ENCODE results near the gene RUBCNL.

The RUBCNL gene

DNA sequence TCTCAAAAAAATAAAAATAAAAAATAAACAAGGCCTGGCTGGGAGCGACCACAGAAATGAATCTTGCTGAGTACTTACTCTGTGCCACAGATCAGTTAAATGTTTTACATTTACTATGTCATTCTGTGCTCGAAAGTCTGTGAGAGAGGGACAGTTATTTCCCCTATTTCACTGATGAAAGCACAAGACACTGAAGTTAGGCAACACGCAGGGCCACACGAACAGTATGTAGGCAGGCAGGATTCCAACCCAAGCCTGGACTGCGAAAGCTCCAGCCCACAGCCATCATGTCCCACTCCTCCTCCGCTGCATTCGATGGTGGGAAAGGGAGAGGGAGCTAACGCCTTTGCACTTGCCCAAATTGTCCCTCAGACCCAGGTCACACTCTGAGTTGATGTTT is 34.2 kb downstream of the RUBCNL start:
- H2AFZ ChIP-seq (ENCODE audit: low read depth, low read length) = no peak overlapping the region
- no peak overlapping the region for H3K4me3 ChIP-seq (ENCODE audit: low read length)
- no peak overlapping the region for H3K4me2 ChIP-seq (ENCODE audit: low read length)
- H3K27ac ChIP-seq (ENCODE audit: low read length) = no peak overlapping the region
- H3K79me2 ChIP-seq (ENCODE audit: low read length) = peaks cover 75% of the 10 kb centered on the region
- H3K9ac ChIP-seq (ENCODE audit: low read length) = no peak overlapping the region
- H3K36me3 ChIP-seq (replicated peaks; ENCODE audit: low read depth, low read length) = peaks cover 87% of the 10 kb centered on the region
- H4K20me1 ChIP-seq (ENCODE audit: insufficient read depth, low read length) = peaks cover 88% of the 10 kb centered on the region
- H3K9me3 ChIP-seq (ENCODE audit: insufficient read depth, low read length) = no peaks in the 10 kb centered on the region
- peaks cover 10% of the 10 kb centered on the region for H3K4me1 ChIP-seq (ENCODE audit: low read length)
- TF ChIP-seq, protein P1, sequence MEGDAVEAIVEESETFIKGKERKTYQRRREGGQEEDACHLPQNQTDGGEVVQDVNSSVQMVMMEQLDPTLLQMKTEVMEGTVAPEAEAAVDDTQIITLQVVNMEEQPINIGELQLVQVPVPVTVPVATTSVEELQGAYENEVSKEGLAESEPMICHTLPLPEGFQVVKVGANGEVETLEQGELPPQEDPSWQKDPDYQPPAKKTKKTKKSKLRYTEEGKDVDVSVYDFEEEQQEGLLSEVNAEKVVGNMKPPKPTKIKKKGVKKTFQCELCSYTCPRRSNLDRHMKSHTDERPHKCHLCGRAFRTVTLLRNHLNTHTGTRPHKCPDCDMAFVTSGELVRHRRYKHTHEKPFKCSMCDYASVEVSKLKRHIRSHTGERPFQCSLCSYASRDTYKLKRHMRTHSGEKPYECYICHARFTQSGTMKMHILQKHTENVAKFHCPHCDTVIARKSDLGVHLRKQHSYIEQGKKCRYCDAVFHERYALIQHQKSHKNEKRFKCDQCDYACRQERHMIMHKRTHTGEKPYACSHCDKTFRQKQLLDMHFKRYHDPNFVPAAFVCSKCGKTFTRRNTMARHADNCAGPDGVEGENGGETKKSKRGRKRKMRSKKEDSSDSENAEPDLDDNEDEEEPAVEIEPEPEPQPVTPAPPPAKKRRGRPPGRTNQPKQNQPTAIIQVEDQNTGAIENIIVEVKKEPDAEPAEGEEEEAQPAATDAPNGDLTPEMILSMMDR (IDR thresholded peaks at IDR 0.05; ENCODE audit: low read depth, low read length) = no peak
- TF ChIP-seq EZH2phosphoT487 (IDR thresholded peaks at IDR 0.05; ENCODE audit: low read depth) = no peak
- H3K27me3 ChIP-seq (ENCODE audit: low read depth, low read length) = no peaks in the 10 kb centered on the region

- Histone ChIP-seq H3K4me1 (ENCODE audit: low read length) (peaks cover 17% of the 10 kb centered on the region), H3K4me3 (ENCODE audit: low read length) (no peak overlapping the region), H3K4me2 (ENCODE audit: low read length) (no peak overlapping the region), H2AFZ (ENCODE audit: low read depth, low read length) (no peak overlapping the region), H3K27me3 (ENCODE audit: low read depth, low read length) (no peaks in the 10 kb centered on the region), H3K79me2 (ENCODE audit: low read length) (peaks cover 81% of the 10 kb centered on the region), H3K36me3 (replicated peaks; ENCODE audit: low read depth, low read length) (peaks cover 90% of the 10 kb centered on the region), H3K9me3 (ENCODE audit: insufficient read depth, low read length) (no peaks in the 10 kb centered on the region), H4K20me1 (ENCODE audit: insufficient read depth, low read length) (peaks cover 89% of the 10 kb centered on the region), H3K27ac (ENCODE audit: low read length) (no peak overlapping the region), H3K9ac (ENCODE audit: low read length) (no peak overlapping the region)
- TF ChIP-seq, protein P1 (IDR thresholded peaks at IDR 0.05; ENCODE audit: low read depth, low read length) = no peak
- TF ChIP-seq EZH2phosphoT487 (IDR thresholded peaks at IDR 0.05; ENCODE audit: low read depth) = no peak
Measured at GRCh38 chr13:46350003-46350402, 37.0 kb downstream of the RUBCNL start.

GRCh38 chr13:46348961-46349360 is 38.1 kb downstream of the RUBCNL start:
- Histone ChIP-seq H3K36me3 (replicated peaks; ENCODE audit: low read depth, low read length) (peaks cover 90% of the 10 kb centered on the region), H3K79me2 (ENCODE audit: low read length) (peaks cover 80% of the 10 kb centered on the region)

DNA sequence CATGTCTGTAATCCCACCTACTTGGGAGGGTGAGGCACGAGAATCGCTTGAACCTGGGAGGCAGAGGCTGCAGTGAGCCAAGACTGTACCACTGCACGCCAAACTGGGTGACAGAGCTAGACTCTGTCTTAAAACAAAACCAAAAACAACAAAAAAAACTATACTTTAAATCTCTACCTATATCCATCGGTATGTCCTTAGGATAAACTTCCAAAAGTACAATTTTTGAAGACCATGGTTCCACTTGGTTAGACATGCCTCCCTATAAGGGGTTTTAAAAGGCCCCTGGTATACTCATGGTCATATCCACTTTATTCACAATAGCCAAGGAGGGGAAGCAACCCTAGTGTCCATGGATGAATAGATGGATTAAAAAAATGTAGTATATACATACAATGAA is 39.8 kb downstream of the RUBCNL start:
- Histone ChIP-seq H3K9me3 (ENCODE audit: insufficient read depth, low read length) (no peaks in the 10 kb centered on the region), H4K20me1 (ENCODE audit: insufficient read depth, low read length) (peaks cover 90% of the 10 kb centered on the region), H2AFZ (ENCODE audit: low read depth, low read length) (no peak overlapping the region), H3K36me3 (replicated peaks; ENCODE audit: low read depth, low read length) (peaks cover 90% of the 10 kb centered on the region), H3K79me2 (ENCODE audit: low read length) (peaks cover 72% of the 10 kb centered on the region), H3K4me1 (ENCODE audit: low read length) (peaks cover 39% of the 10 kb centered on the region), H3K27me3 (ENCODE audit: low read depth, low read length) (no peaks in the 10 kb centered on the region), H3K4me3 (ENCODE audit: low read length) (no peak overlapping the region), H3K9ac (ENCODE audit: low read length) (no peak overlapping the region), H3K4me2 (ENCODE audit: low read length) (no peak overlapping the region), H3K27ac (ENCODE audit: low read length) (no peak overlapping the region)
- no peak for TF ChIP-seq EZH2phosphoT487 (IDR thresholded peaks at IDR 0.05; ENCODE audit: low read depth)
- TF ChIP-seq, protein P1 (IDR thresholded peaks at IDR 0.05; ENCODE audit: low read depth, low read length) = no peak

More at GRCh38 chr13:46348961-46349360, 38.1 kb downstream of the RUBCNL start:
- H3K4me1 ChIP-seq (ENCODE audit: low read length) = peaks cover 22% of the 10 kb centered on the region
- no peak overlapping the region for H3K4me3 ChIP-seq (ENCODE audit: low read length)
- H4K20me1 ChIP-seq (ENCODE audit: insufficient read depth, low read length) = peaks cover 89% of the 10 kb centered on the region
- TF ChIP-seq, protein P1 (IDR thresholded peaks at IDR 0.05; ENCODE audit: low read depth, low read length) = no peak
- no peak for TF ChIP-seq EZH2phosphoT487 (IDR thresholded peaks at IDR 0.05; ENCODE audit: low read depth)
- H3K4me2 ChIP-seq (ENCODE audit: low read length) = no peak overlapping the region
- H3K9ac ChIP-seq (ENCODE audit: low read length) = no peak overlapping the region
- H2AFZ ChIP-seq (ENCODE audit: low read depth, low read length) = no peak overlapping the region
- H3K27me3 ChIP-seq (ENCODE audit: low read depth, low read length) = no peaks in the 10 kb centered on the region
- H3K9me3 ChIP-seq (ENCODE audit: insufficient read depth, low read length) = no peaks in the 10 kb centered on the region
- no peak overlapping the region for H3K27ac ChIP-seq (ENCODE audit: low read length)
